Upper lobe of left lung (tissue), 6 donors: ENCODE measurements around the gene NCF4. TPM values are rescaled to one million over a fixed set of nuclear protein-coding genes. Genes with fewer than 3 reads are reported as not detected.

Experiments
- ATAC-seq, 2 donors: fragments of 200-7000 bp; cut with Tn5 transposase; one replicate each; pipeline ENCODE4 v1.9.1; 2022; ENCODE audit warnings: mild to moderate bottlenecking in 2 of 2, moderate library complexity in 2 of 2; ENCODE audit not compliant: low FRiP score in 2 of 2
- DNase-seq, 2 donors: peaks; one replicate each; pipeline ENCODE4 v3.0.0-alpha.2; 2019 to 2020
- H3K27ac ChIP-seq, 4 donors: fragments of 200-600 bp; sonication (generic); one replicate each; pipeline ENCODE4 v1.5.1; 2016 to 2019
- H3K27me3 ChIP-seq, 4 donors: fragments of 200-600 bp; sonication (generic); one replicate each; pipeline ENCODE4 v1.5.1; 2017 to 2019
- H3K36me3 ChIP-seq, 4 donors: fragments of 200-600 bp; sonication (generic); one replicate each; pipeline ENCODE4 v1.5.1; 2016 to 2019
- H3K4me1 ChIP-seq, 4 donors: fragments of 200-600 bp; sonication (generic); one replicate each; pipeline ENCODE4 v1.5.1; 2018 to 2019
- H3K4me3 ChIP-seq, 4 donors: fragments of 200-600 bp; sonication (generic); one replicate each; pipeline ENCODE4 v1.5.1; 2017 to 2019; ENCODE audit warnings: mild to moderate bottlenecking in 2 of 4, moderate library complexity in 1 of 4
- H3K9me3 ChIP-seq, 4 donors: fragments of 200-600 bp; sonication (generic); one replicate each; pipeline ENCODE4 v1.5.1; 2018 to 2019
- EP300 ChIP-seq, 4 donors: sonication (generic); formaldehyde crosslinking; IDR thresholded peaks; one replicate each; pipeline ENCODE4 v1.5.1; 2017; ENCODE audit warnings: antibody characterized with exemption in 4 of 4, control low read depth in 2 of 4
- POLR2A ChIP-seq, 4 donors: fragments of 450-650 bp; IDR thresholded peaks; one replicate each; pipeline ENCODE4 v1.5.1; 2016 to 2017; ENCODE audit warnings: antibody characterized with exemption in 4 of 4, mild to moderate bottlenecking in 2 of 4
- POLR2AphosphoS5 ChIP-seq, 2 donors: sonication (generic); formaldehyde crosslinking; IDR thresholded peaks; one replicate each; pipeline ENCODE4 v1.5.1; 2017; ENCODE audit warnings: antibody characterized with exemption in 2 of 2
- WGBS, 2 donors: methylation state at CpG; one replicate each; pipeline ENCODE4 v1.1.5; 2017 to 2018; 5-methylcytosine and 5-hydroxymethylcytosine counted together
- total RNA-seq, 6 donors: library from RNA; depleted of rRNA in 4 of 6; stranded (reverse); fragments of >200 nt in 4 of 6; gene quantifications; one replicate each; pipeline versions ENCODE4 v1.1.0 to v1.2.1, GENCODE V29; 2016 to 2021
- TF ChIP-seq, protein P1 (sequence below), 6 experiments: fragments of 450-650 bp in 4 of 6; fragments of 200-600 bp in 2 of 6; sonication (generic) in 2 of 6; IDR thresholded peaks; one replicate each; pipeline ENCODE4 v1.5.1; 2016 to 2019; ENCODE audit warnings: antibody characterized with exemption in 6 of 6
- donor health status: DM: no; HTN: no; CAD: no; lungs with moderate emphysema.
- donor health status: DM: no; HTN: yes; CAD: no; lungs with severe emphysema.

The NCF4 gene
- total RNA-seq, 6 donors from 2014 or later: 28.2 to 72.5 (median 54.3) TPM

GRCh38 chr22:36885474-36885873 lies 24.7 kb downstream of the NCF4 start:
- WGBS, 2 donors: 75 to 78% methylated on average over 7 of the region's 7 CpGs
- DNase-seq: no peak
- H3K36me3 ChIP-seq: no peaks in the 10 kb centered on the region
- no peak overlapping the region for H3K27ac ChIP-seq
- H3K4me3 ChIP-seq: no peak overlapping the region
- no peaks in the 10 kb centered on the region for H3K27me3 ChIP-seq
- peaks cover 0 to 6% (median 0%) of the 10 kb centered on the region in 4 donors for H3K4me1 ChIP-seq
- H3K9me3 ChIP-seq: peaks cover 5 to 17% (median 7%) of the 10 kb centered on the region in 4 donors
- ATAC-seq: peak in 1 of 2 donors; percentile 47
- TF ChIP-seq, protein P1, sequence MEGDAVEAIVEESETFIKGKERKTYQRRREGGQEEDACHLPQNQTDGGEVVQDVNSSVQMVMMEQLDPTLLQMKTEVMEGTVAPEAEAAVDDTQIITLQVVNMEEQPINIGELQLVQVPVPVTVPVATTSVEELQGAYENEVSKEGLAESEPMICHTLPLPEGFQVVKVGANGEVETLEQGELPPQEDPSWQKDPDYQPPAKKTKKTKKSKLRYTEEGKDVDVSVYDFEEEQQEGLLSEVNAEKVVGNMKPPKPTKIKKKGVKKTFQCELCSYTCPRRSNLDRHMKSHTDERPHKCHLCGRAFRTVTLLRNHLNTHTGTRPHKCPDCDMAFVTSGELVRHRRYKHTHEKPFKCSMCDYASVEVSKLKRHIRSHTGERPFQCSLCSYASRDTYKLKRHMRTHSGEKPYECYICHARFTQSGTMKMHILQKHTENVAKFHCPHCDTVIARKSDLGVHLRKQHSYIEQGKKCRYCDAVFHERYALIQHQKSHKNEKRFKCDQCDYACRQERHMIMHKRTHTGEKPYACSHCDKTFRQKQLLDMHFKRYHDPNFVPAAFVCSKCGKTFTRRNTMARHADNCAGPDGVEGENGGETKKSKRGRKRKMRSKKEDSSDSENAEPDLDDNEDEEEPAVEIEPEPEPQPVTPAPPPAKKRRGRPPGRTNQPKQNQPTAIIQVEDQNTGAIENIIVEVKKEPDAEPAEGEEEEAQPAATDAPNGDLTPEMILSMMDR (IDR thresholded peaks at IDR 0.05): no peak
- TF ChIP-seq POLR2A (IDR thresholded peaks at IDR 0.05): no peak
- TF ChIP-seq EP300 (IDR thresholded peaks at IDR 0.05): no peak
- TF ChIP-seq POLR2AphosphoS5 (IDR thresholded peaks at IDR 0.05): no peak

DNA sequence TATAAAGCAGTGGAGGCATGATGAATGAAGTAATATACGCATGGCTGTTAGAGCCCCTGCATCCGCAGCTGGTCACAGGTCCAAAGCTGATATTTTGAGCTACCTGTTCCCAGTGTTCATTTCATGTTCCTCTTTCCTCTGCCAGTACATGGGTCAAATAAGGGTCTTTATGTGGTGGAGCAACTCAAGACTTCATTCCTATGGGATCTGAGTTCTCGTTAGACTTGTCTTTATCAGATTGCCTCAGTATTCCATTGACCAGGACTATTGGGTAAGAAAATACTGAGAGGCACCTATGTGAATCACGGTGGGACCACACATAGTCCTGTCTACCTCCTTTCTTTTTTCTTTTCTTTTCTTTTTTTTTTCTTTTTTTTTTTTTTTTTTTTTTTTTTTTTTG lies 25.2 kb downstream of the NCF4 start:
- ATAC-seq (no peak), DNase-seq (no peak)
- TF ChIP-seq POLR2A (IDR thresholded peaks at IDR 0.05) (no peak), EP300 (IDR thresholded peaks at IDR 0.05) (no peak), POLR2AphosphoS5 (IDR thresholded peaks at IDR 0.05) (no peak)
- TF ChIP-seq, protein P1 (IDR thresholded peaks at IDR 0.05): no peak
- no peak overlapping the region for H3K4me3 ChIP-seq
- WGBS, 2 donors: 90 to 91% methylated on average over 4 of the region's 4 CpGs
- H3K27me3 ChIP-seq: no peaks in the 10 kb centered on the region
- H3K36me3 ChIP-seq: no peaks in the 10 kb centered on the region
- peaks cover 0 to 6% (median 0%) of the 10 kb centered on the region in 4 donors for H3K4me1 ChIP-seq
- H3K9me3 ChIP-seq: peaks cover 5 to 15% (median 7%) of the 10 kb centered on the region in 4 donors
- no peak overlapping the region for H3K27ac ChIP-seq

DNA sequence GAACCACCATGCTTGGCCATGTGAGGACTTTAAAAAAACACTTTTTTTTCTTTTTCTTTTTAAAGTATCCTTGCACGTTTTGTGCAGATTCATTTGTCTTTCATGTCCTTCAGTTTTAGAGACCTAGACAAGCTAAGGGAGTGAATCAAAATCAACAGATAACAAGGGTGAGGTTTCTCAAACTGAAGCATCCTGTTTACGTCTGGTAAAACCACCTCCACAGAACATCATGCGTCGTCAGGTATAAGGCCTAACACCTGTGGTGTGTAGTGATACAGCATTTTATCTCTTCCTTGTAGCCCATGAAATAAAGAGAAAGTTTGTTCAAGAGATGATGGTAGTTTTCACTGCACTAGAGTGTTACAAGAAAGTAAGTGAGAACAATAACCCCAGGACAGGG lies 26.4 kb downstream of the NCF4 start:
- peaks cover 0 to 6% (median 0%) of the 10 kb centered on the region in 4 donors for H3K4me1 ChIP-seq
- TF ChIP-seq POLR2A (IDR thresholded peaks at IDR 0.05): no peak
- no peak for TF ChIP-seq EP300 (IDR thresholded peaks at IDR 0.05)
- TF ChIP-seq, protein P1 (IDR thresholded peaks at IDR 0.05): no peak
- TF ChIP-seq POLR2AphosphoS5 (IDR thresholded peaks at IDR 0.05): no peak
- no peak for DNase-seq
- H3K4me3 ChIP-seq: no peak overlapping the region
- H3K27me3 ChIP-seq: no peaks in the 10 kb centered on the region
- H3K9me3 ChIP-seq: peaks cover 0 to 7% (median 2%) of the 10 kb centered on the region in 4 donors
- H3K36me3 ChIP-seq: no peaks in the 10 kb centered on the region
- WGBS, 2 donors: 82% methylated on average over 4 of the region's 4 CpGs
- no peak for ATAC-seq
- no peak overlapping the region for H3K27ac ChIP-seq

DNA sequence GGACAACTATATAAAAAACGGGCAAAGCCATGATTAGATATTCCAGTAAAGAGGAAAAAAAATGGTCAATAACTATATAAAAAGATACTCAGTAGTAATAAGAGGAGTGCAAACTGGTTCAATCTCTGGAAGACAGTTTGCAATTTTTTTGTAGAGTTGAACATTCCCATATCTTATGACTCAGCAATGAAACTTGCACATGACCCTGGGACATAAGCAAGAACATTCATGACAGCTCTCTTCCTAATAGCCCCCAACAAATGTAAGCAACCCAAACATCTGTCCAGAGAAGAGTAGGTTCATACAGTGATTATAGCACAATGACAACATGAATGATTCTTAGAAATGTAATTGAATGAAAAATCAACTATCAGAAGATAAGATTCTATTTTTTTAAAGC lies 30.8 kb downstream of the NCF4 start:
- Histone ChIP-seq H3K4me3 (no peak overlapping the region), H3K36me3 (no peaks in the 10 kb centered on the region), H3K4me1 (no peaks in the 10 kb centered on the region), H3K27me3 (no peaks in the 10 kb centered on the region), H3K27ac (no peak overlapping the region), H3K9me3 (peaks cover 0 to 6% (median 2%) of the 10 kb centered on the region in 4 donors)
- DNase-seq: no peak
- 82 to 88% methylated on average over 1 of the region's 1 CpG for WGBS, 2 donors
- no peak for TF ChIP-seq POLR2AphosphoS5 (IDR thresholded peaks at IDR 0.05)
- no peak for TF ChIP-seq EP300 (IDR thresholded peaks at IDR 0.05)
- TF ChIP-seq, protein P1 (IDR thresholded peaks at IDR 0.05): no peak
- no peak for TF ChIP-seq POLR2A (IDR thresholded peaks at IDR 0.05)
- ATAC-seq: no peak

GRCh38 chr22:36892292-36892691 lies 31.5 kb downstream of the NCF4 start:
- ATAC-seq: no peak
- WGBS, 2 donors: 42 to 47% methylated on average over 2 of the region's 2 CpGs
- Histone ChIP-seq H3K4me3 (no peak overlapping the region), H3K4me1 (no peaks in the 10 kb centered on the region), H3K27ac (no peak overlapping the region), H3K9me3 (peaks cover 0 to 6% (median 2%) of the 10 kb centered on the region in 4 donors), H3K27me3 (no peaks in the 10 kb centered on the region), H3K36me3 (no peaks in the 10 kb centered on the region)
- no peak for DNase-seq
- TF ChIP-seq POLR2A (IDR thresholded peaks at IDR 0.05) (no peak), POLR2AphosphoS5 (IDR thresholded peaks at IDR 0.05) (no peak), EP300 (IDR thresholded peaks at IDR 0.05) (no peak)
- TF ChIP-seq, protein P1 (IDR thresholded peaks at IDR 0.05): no peak
